ENCODE data around the gene OSBPL2.

The OSBPL2 gene

DNA sequence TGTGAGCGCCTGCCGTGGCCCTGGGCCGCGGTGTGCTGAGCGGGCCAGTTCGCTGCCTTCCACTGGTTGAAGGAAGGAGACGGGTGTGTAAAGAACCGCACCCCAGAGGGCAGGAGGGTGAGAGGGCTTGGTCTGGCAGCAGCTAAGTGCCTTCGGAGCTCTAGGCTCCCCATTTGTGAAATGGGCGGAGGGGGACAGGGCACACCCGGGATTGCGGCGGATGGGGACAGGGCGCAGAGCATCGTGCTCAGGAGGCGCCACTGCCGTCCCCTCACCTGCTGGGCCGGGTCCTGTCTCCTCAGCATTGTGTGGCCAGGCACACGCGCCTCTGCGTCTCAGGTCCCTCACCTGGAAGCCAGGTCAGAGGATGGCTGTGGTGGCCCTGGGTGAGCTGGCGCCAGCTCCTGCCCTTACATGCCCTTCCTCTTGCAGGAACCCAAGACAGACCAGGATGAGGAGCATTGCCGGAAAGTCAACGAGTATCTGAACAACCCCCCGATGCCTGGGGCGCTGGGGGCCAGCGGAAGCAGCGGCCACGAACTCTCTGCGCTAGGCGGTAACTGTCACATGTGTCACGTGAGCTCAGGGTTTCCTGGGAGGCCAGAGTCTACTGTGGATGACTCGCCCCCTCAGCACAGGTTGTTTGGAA, 67.6 kb downstream of the OSBPL2 start:
- Histone ChIP-seq H3K79me2 (ENCODE audit: insufficient read depth, low read depth) (peaks cover 38% of the 10 kb centered on the region), H3K27ac (no peak overlapping the region), H3K4me2 (no peak overlapping the region), H2AFZ (ENCODE audit: low read depth) (no peak overlapping the region), H3K9ac (no peak overlapping the region), H3K4me1 (ENCODE audit: low read depth, poor library complexity, severe bottlenecking) (peaks cover 15% of the 10 kb centered on the region), H3K27me3 (ENCODE audit: insufficient read depth, low read depth) (no peaks in the 10 kb centered on the region), H4K20me1 (ENCODE audit: insufficient read depth) (peaks cover 22% of the 10 kb centered on the region), H3K4me3 (IDR thresholded peaks at IDR 0.05; ENCODE audit: insufficient read depth, low read depth, low read length) (no peak overlapping the region), H3K36me3 (ENCODE audit: insufficient read depth) (peaks cover 23% of the 10 kb centered on the region; the same call in 1 of the 2 replicates)
- TF ChIP-seq, protein P1, sequence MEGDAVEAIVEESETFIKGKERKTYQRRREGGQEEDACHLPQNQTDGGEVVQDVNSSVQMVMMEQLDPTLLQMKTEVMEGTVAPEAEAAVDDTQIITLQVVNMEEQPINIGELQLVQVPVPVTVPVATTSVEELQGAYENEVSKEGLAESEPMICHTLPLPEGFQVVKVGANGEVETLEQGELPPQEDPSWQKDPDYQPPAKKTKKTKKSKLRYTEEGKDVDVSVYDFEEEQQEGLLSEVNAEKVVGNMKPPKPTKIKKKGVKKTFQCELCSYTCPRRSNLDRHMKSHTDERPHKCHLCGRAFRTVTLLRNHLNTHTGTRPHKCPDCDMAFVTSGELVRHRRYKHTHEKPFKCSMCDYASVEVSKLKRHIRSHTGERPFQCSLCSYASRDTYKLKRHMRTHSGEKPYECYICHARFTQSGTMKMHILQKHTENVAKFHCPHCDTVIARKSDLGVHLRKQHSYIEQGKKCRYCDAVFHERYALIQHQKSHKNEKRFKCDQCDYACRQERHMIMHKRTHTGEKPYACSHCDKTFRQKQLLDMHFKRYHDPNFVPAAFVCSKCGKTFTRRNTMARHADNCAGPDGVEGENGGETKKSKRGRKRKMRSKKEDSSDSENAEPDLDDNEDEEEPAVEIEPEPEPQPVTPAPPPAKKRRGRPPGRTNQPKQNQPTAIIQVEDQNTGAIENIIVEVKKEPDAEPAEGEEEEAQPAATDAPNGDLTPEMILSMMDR (conservative IDR thresholded peaks at IDR 0.05; ENCODE audit: low read depth, low read length): no peak

DNA sequence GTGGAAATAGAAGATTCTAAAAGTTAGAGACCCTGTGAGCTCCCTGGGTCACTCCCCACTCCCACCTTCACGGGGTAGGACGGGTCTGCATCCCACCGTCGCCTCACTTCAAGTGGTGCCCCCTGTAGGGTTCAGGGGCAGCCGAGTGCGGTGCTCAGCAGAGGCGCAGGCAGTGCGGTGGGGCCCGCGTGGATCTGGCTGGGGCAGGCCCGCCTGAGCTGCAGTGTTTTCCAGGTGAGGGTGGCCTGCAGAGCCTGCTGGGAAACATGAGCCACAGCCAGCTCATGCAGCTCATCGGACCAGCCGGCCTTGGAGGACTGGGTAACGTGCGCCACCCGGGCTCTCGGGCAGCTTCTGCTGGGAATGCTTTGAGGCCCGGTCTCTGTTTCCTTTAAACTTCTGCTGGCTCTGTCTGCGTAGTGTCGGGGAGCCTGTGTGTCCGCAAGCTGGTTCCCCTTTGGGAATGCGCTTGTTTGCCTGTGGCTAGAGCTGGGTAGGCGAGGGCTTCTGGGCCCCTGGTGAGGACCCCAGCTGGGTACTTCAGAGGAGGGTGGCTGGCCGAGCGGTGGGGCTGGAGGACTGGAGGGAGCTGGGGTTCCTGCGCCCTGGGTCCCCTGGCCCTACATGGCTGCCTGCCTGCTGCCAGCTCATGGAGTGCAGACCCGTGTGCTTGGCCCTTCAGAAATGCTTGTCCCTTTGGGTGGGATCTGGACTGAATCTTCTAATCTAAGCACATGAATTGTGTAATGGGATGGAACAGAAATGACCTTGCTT, 68.3 kb downstream of the OSBPL2 start:
- Histone ChIP-seq H3K27ac (no peak overlapping the region), H3K9ac (no peak overlapping the region), H4K20me1 (ENCODE audit: insufficient read depth) (peaks cover 22% of the 10 kb centered on the region), H3K4me2 (no peak overlapping the region), H3K27me3 (ENCODE audit: insufficient read depth, low read depth) (no peaks in the 10 kb centered on the region), H3K4me3 (IDR thresholded peaks at IDR 0.05; ENCODE audit: insufficient read depth, low read depth, low read length) (no peak overlapping the region), H3K79me2 (ENCODE audit: insufficient read depth, low read depth) (peaks cover 38% of the 10 kb centered on the region), H3K4me1 (ENCODE audit: low read depth, poor library complexity, severe bottlenecking) (peaks cover 15% of the 10 kb centered on the region), H2AFZ (ENCODE audit: low read depth) (no peak overlapping the region), H3K36me3 (ENCODE audit: insufficient read depth) (peaks cover 23% of the 10 kb centered on the region; the same call in 1 of the 2 replicates)
- TF ChIP-seq, protein P1 (conservative IDR thresholded peaks at IDR 0.05; ENCODE audit: low read depth, low read length): no peak

DNA sequence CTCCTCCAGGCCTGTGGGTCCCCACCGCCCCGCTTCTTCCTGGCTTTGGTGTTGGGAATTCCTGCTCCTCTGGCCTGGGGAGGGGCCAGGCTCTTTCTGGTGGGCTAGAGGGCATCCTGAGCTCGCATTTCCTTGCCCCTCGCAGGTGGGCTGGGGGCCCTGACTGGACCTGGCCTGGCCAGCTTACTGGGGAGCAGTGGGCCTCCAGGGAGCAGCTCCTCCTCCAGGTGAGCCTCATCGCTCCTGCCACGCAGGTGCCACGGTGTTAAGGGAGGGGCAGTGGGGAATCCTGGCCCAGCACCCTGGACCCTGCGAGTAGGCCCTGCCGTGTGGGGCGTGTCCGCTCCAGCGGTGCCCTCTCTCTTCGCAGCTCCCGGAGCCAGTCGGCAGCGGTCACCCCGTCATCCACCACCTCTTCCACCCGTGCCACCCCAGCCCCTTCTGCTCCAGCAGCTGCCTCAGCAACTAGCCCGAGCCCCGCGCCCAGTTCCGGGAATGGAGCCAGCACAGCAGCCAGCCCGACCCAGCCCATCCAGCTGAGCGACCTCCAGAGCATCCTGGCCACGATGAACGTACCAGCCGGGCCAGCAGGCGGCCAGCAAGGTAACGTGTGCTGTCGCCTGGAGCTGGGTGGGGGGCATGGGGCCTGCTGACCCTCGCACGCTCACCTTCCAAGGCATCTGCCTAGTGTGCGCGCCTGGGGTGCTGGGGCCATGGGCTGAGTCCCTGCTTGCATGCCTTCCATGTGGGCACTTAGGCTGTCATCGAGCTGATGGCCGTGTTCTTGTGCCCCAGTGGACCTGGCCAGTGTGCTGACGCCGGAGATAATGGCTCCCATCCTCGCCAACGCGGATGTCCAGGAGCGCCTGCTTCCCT, 69.1 kb downstream of the OSBPL2 start:
- Histone ChIP-seq H3K27ac (no peak overlapping the region), H2AFZ (ENCODE audit: low read depth) (no peak overlapping the region), H3K4me1 (ENCODE audit: low read depth, poor library complexity, severe bottlenecking) (peaks cover 15% of the 10 kb centered on the region), H3K4me2 (no peak overlapping the region), H4K20me1 (ENCODE audit: insufficient read depth) (peaks cover 22% of the 10 kb centered on the region), H3K27me3 (ENCODE audit: insufficient read depth, low read depth) (no peaks in the 10 kb centered on the region), H3K9ac (no peak overlapping the region), H3K79me2 (ENCODE audit: insufficient read depth, low read depth) (peaks cover 38% of the 10 kb centered on the region), H3K36me3 (ENCODE audit: insufficient read depth) (peaks cover 23% of the 10 kb centered on the region; the same call in 1 of the 2 replicates), H3K4me3 (IDR thresholded peaks at IDR 0.05; ENCODE audit: insufficient read depth, low read depth, low read length) (no peak overlapping the region)
- TF ChIP-seq, protein P1 (conservative IDR thresholded peaks at IDR 0.05; ENCODE audit: low read depth, low read length): no peak

DNA sequence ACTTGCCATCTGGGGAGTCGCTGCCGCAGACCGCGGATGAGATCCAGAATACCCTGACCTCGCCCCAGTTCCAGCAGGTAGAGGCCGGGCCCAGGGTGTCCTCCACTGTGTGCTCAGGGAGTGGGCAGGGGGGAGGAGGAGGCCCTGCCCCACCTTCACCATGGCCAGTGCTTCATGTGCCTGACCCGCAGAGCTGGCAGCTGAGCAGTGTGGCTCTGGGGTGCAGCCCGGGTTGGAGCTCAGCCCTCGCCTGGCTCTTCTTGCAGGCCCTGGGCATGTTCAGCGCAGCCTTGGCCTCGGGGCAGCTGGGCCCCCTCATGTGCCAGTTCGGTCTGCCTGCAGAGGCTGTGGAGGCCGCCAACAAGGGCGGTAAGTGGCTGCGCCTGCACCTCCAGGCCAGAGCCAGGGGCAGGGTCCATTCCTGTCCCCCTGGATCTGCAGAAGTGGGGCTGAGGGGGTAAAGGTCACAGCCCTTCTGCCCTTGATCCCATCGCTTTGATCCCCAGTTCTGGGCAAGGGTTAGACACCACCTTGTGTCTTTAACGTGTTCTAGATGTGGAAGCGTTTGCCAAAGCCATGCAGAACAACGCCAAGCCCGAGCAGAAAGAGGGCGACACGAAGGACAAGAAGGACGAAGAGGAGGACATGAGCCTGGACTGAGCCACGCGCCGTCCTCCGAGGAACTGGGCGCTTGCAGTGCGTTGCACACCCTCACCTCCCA, 69.9 kb downstream of the OSBPL2 start:
- H3K9ac ChIP-seq: no peak overlapping the region
- TF ChIP-seq, protein P1 (conservative IDR thresholded peaks at IDR 0.05; ENCODE audit: low read depth, low read length): no peak
- no peaks in the 10 kb centered on the region for H3K27me3 ChIP-seq (ENCODE audit: insufficient read depth, low read depth)
- H3K4me3 ChIP-seq (IDR thresholded peaks at IDR 0.05; ENCODE audit: insufficient read depth, low read depth, low read length): no peak overlapping the region
- H3K79me2 ChIP-seq (ENCODE audit: insufficient read depth, low read depth): peaks cover 37% of the 10 kb centered on the region
- peaks cover 23% of the 10 kb centered on the region; the same call in 1 of the 2 replicates for H3K36me3 ChIP-seq (ENCODE audit: insufficient read depth)
- no peak overlapping the region for H2AFZ ChIP-seq (ENCODE audit: low read depth)
- H3K4me2 ChIP-seq: no peak overlapping the region
- H3K27ac ChIP-seq: no peak overlapping the region
- peaks cover 22% of the 10 kb centered on the region for H4K20me1 ChIP-seq (ENCODE audit: insufficient read depth)
- H3K4me1 ChIP-seq (ENCODE audit: low read depth, poor library complexity, severe bottlenecking): peaks cover 15% of the 10 kb centered on the region
